GM21717 (cell line): ENCODE measurements around the gene TEDC1.

ENCODE experiments used
- ATAC-seq: cut with Tn5 transposase; IDR thresholded peaks from one replicate; pipeline ENCODE4 v1.9.1; 2021; ENCODE audit warnings: mild to moderate bottlenecking, moderate library complexity; ENCODE audit not compliant: unreplicated experiment

The TEDC1 gene

GRCh38 chr14:105473033-105473676 is 17.9 kb upstream of the TEDC1 start:
- ATAC-seq, result no peak

GRCh38 chr14:105473677-105474482 is 17.2 kb upstream of the TEDC1 start:
- ATAC-seq, result no peak

- no peak for ATAC-seq
Observed at GRCh38 chr14:105474483-105475268, 16.4 kb upstream of the TEDC1 start, which contains the start of gene CRIP2. Gene CRIP2, plus strand, starts transcription at chr14:105474821. Its CDS starts 42 bp downstream, at chr14:105474863.

- no peak for ATAC-seq
Observed at GRCh38 chr14:105475269-105476096, 15.6 kb upstream of the TEDC1 start.

- no peak for ATAC-seq
Observed at GRCh38 chr14:105476097-105476830, 14.8 kb upstream of the TEDC1 start.

GRCh38 chr14:105476831-105477659 is 14.0 kb upstream of the TEDC1 start:
- no peak for ATAC-seq

GRCh38 chr14:105477660-105478397 is 13.2 kb upstream of the TEDC1 start:
- no peak for ATAC-seq

GRCh38 chr14:105478398-105479251 is 12.4 kb upstream of the TEDC1 start:
- ATAC-seq, result no peak

- no peak for ATAC-seq
Observed at GRCh38 chr14:105479431-105480158, 11.5 kb upstream of the TEDC1 start.

- ATAC-seq, result no peak
Observed at GRCh38 chr14:105480199-105480746, 10.8 kb upstream of the TEDC1 start.

- ATAC-seq, result peak; percentile 33
Observed at GRCh38 chr14:105480807-105481801, 9.9 kb upstream of the TEDC1 start.

- ATAC-seq, result peak; percentile 27
Observed at GRCh38 chr14:105481886-105482457, 9.1 kb upstream of the TEDC1 start.

- no peak for ATAC-seq
Observed at GRCh38 chr14:105482486-105483110, 8.4 kb upstream of the TEDC1 start.

- no peak for ATAC-seq
Observed at GRCh38 chr14:105483300-105484068, 7.6 kb upstream of the TEDC1 start.
